Tibial nerve (tissue), 4 donors: ENCODE data around the gene PXDC1.

ENCODE experiments used
- EP300 ChIP-seq, 2 donors: sonication (generic); formaldehyde crosslinking; IDR thresholded peaks; one replicate each; pipeline ENCODE4 v1.6.1; 2017; ENCODE audit warnings: antibody characterized with exemption in 2 of 2, mild to moderate bottlenecking in 1 of 2
- POLR2A ChIP-seq, 2 donors: fragments of 450-650 bp; IDR thresholded peaks; one replicate each; pipeline ENCODE4 v1.6.1; 2017; ENCODE audit warnings: antibody characterized with exemption in 2 of 2, mild to moderate bottlenecking in 2 of 2, moderate library complexity in 2 of 2
- TF ChIP-seq, protein P1 (sequence below), 5 experiments: fragments of 200-600 bp in 3 of 5; fragments of 450-650 bp in 2 of 5; sonication (generic) in 3 of 5; IDR thresholded peaks; one replicate each; pipeline ENCODE4 v1.5.1; 2016 to 2019; ENCODE audit warnings: antibody characterized with exemption in 5 of 5, mild to moderate bottlenecking in 3 of 5, moderate library complexity in 2 of 5

GRCh38 chr6:3710403-3710802 lies 41.1 kb downstream of the PXDC1 start:
- TF ChIP-seq, protein P1, sequence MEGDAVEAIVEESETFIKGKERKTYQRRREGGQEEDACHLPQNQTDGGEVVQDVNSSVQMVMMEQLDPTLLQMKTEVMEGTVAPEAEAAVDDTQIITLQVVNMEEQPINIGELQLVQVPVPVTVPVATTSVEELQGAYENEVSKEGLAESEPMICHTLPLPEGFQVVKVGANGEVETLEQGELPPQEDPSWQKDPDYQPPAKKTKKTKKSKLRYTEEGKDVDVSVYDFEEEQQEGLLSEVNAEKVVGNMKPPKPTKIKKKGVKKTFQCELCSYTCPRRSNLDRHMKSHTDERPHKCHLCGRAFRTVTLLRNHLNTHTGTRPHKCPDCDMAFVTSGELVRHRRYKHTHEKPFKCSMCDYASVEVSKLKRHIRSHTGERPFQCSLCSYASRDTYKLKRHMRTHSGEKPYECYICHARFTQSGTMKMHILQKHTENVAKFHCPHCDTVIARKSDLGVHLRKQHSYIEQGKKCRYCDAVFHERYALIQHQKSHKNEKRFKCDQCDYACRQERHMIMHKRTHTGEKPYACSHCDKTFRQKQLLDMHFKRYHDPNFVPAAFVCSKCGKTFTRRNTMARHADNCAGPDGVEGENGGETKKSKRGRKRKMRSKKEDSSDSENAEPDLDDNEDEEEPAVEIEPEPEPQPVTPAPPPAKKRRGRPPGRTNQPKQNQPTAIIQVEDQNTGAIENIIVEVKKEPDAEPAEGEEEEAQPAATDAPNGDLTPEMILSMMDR (IDR thresholded peaks at IDR 0.05): no peak
- TF ChIP-seq POLR2A (IDR thresholded peaks at IDR 0.05): no peak
- TF ChIP-seq EP300 (IDR thresholded peaks at IDR 0.05): no peak
